GM15510 (cell line): ENCODE data around the gene MALRD1.

Experiments used
- POLR2A ChIP-seq: IDR thresholded peaks from 3 replicates; pipeline ENCODE4 v1.6.1; 2011; ENCODE audit warnings: borderline replicate concordance; ENCODE audit not compliant: insufficient read length; ENCODE audit errors: extremely low read depth

MALRD1 gene

DNA sequence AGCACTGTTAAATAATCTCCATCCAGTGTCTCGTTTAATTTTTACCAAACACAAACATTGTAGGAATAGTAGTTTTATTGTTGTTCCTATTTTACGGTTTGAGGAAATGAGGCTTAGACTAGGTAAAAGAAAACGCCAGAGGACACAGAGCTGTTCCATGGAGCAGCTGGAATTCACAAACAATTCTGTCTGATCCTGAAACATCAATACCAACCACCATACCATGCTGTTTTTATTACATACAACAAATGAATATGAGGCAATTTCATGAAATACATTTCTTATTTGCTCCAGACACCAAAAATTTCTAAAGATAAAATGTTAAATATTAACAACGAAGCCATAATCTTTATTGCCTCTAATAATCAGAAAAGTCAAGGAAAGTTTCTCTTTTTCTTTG, 9.4 kb downstream of the MALRD1 start:
- TF ChIP-seq POLR2A, result no peak

DNA sequence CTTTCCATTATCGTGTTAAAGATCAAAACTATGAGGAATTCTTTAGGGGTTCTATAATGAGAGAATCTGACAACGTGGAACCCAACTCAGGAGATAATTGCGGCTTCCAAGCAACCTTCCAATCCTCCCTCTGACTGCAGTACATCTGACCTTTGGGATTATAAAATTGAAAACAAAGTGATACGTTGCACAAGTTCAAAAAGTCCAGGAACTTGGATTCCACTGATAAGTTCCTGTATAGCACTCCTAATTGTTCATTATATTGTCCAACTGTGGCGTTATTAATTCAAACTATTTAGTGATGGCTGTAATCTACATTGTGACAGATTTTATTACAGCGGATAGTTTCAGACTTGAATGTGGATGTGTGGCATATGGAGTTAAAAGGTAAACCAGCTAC, 15.4 kb downstream of the MALRD1 start:
- no peak for TF ChIP-seq POLR2A

DNA sequence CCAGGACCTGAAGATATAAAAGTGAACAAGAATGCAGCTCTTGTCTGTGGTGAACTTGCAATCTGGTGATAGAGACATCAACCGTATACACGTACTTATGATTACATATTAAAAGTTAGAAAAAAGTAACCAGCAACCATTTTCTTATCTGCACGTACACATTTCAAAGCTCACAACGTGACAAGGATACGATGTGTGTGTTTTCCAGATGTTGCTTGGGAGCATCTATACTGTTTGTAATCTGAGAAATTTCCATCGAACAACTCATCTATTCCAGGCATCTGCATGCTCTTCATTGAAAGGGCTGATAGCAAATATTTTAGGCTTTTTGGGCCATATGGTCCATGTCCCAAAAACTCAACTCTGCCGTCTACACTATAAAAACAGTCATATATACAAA, 23.3 kb downstream of the MALRD1 start:
- TF ChIP-seq POLR2A, result no peak

DNA sequence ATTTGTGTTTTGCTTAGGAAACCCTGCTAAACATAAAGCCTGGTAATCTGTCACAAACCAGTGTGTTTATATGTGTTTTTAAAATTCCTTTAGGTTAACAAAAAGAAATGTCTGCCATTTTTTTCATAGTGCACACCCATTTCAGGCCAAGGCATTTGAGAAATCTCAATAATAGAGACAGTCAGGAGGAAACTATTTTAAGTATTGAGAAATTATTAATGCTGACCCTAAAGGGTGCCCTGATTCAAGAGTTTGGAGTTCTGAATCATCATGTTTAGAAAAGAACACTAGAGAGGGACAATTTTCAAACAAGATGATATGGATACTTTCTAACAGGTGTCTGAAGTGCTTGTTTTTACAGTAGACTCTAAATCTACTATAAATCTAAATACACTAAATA, 28.7 kb downstream of the MALRD1 start:
- TF ChIP-seq POLR2A, result no peak

DNA sequence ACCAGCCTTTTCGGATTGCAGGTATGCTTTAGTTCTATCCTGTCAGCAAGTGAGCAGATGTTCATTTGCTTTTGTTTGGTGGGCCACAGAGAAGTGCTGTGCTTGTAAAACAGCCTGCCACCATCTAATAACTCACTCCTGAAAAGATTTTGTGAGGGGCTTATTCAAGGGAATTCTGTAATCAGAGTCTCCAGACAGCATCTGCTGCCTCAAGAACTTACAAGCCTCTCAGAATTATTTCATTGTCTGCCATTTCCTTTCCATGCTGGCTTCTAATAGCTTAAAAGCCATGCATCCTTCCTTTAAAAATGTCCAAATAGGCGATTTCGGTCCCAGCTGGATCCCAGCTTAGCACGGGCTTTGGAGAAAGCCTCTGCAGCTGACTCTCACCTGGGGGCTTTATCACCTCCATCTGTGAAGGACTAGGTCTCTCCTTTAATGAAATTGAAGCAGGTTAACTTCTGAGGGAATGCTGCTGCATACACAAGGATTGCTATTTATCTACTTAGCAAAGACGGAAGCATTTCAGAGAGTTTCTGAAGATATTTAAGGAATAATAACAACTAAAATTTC, 48.0 kb downstream of the MALRD1 start:
- no peak for TF ChIP-seq POLR2A

DNA sequence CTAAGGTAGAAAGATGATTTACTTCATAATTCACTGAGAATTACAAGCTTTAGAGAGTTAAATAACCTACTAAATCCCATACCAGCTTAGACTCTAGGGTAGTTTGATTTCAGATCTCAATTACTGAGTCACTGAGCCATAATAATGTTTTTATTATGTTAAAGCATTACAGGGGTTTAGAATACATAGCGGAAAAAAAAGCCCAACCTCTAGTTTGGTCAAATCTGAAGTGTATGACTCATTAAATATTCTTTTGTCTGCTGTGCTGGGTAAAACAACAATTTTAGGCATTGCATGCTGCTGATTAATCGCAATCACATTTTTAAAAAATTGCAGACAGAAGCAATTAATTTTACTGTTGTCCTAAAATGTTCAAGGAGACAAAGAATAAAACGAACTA, 48.5 kb downstream of the MALRD1 start:
- TF ChIP-seq POLR2A, result no peak

DNA sequence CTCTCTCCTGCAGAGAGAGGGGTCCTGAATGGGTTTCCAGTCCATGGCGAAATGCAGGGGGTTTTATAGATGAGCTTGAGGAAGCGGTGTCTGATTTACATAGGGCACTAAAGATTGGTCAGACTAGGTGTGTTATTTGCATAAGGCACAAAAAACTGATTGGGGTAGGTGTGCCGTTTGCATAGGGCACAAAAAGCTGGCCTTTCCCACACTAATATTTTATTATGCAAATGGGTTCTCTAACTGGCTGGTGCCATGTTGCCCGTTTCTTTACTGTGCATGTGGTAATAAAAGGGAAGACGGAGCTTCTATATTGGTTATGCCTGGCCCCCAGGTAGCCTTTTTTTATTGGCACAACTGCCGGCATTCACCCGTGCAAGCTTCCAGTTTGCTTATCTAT, 50.2 kb downstream of the MALRD1 start:
- no peak for TF ChIP-seq POLR2A

DNA sequence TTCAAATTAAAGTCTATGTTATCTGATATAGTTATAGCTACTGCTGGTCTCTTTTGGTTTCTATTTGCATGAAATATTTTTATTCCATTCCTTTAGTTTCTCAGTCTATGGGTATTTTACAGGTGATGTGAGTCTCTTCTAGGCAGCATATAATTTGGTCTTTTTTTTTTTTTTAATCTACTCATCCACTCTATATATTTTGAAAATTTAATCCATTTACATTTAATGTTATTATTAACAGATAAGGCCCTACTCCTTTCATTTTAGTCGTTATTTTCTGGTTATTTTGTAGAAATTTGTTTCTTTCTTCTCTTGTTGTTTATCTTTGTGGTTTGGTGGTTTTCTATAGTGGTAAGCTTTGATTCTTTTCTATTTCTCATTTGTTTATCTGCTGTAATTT, 58.8 kb downstream of the MALRD1 start:
- TF ChIP-seq POLR2A, result no peak

DNA sequence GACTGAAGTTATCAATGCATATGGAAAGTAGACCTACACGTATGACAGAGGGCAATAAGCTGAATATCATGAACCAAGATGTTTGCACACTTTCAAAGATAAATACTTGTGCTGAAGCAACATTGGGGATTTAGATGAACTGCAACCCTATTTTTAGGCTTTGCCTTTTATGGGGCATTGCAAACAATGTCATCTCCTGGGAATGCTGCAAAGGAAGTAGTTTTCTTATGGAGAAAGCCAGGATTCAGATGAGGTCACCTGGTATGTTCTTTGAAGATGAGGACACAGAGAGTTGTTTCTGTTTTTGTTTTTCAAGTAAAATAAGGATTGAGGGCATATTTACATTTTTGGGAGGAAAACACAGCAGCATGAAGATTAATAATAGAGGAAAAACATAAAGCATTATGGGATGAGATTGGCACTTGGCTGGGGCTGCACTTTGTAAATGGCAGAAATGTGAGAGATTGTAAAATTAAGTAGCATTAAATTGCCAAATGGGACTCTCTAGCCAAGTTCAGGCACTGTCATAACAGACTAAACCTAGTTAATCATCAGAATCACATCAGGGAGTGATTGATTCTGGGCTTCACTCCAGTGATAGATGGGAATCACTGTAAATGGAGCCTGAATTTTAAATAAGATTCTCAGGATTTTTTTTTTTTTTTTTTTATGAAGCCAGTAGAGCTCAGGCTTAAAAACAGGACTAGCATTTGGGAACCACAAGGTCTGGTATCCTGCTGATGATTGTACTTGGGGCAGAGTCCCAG, 63.1 kb downstream of the MALRD1 start:
- TF ChIP-seq POLR2A, result no peak

DNA sequence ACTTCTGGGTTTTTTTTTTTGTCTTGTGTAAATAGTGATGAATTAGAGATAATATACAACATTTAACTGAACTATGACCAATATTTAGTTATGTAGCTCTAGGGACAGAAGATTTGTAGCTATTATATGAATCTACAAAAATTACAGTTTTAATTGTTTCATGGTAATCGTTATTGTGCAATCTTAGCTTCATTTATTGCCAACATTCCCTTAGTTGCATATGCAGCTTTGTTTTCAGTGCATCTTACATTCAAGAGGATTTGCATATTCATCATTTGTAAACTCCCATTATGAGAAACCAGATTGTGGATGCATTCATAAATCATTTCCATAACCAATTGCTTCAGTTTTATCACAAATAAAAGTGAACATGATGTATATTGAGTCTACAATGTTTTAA, 68.8 kb downstream of the MALRD1 start:
- no peak for TF ChIP-seq POLR2A

DNA sequence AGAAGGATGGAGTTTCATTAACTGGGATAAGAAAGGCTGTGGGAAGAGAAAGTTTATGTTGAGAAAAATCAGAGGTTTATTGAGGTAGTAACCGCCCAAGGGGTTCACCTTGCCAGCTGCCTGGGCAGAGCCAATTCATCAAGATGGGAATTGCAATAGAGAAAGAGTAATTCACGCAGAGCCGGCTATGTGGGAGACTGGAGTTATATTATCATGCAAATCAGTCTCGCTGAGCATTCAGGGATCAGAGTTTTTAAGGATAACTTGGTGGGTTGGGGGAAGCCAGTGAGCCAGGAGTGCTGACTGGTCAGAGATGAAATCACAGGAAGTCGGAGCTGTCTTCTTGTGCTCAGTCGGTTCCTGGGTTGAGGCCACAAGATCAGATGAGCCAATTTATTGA, 70.6 kb downstream of the MALRD1 start:
- TF ChIP-seq POLR2A, result no peak

DNA sequence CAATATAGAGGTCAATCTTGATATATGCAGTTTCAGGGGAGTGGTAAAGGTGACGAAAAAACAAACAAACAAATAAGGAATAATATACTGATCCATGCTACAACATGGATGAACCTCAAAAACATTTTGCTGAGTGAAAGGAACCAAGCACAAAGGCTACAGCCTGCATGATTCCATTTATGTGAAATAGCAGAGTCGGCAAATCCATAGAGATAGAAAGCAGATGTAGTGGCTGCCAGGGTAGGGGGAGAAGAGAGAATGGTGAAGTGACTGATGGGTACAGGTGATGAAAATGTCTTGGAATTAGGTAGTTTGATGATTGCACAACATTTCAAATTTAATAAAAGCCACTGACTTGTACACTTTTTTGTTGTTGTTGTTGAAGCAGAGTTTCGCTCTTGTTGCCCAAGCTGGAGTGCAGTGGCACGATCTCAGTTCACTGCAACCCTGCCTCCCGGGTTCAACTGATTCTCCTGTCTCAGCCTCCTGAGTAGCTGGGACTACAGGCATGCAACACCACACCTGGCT, 71.8 kb downstream of the MALRD1 start:
- no peak for TF ChIP-seq POLR2A

DNA sequence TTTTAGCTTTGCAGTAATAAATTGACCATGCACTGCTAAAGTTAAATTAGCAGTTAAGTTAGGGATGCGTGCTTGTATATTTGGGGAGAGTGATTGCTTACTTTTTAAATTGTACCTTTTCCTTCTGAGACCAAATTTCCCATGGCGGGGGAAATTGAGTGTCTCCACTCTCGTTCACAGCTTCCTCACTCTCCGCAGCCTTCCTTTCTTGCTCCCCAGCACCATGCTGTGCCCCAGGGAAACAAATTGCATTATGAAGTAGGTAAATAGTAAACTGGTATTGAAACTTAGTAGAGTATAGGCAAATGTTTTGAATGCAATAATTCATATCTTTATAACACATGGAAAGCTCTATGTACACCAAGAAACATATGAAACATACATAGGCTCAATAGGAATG, 85.4 kb downstream of the MALRD1 start:
- TF ChIP-seq POLR2A, result no peak

DNA sequence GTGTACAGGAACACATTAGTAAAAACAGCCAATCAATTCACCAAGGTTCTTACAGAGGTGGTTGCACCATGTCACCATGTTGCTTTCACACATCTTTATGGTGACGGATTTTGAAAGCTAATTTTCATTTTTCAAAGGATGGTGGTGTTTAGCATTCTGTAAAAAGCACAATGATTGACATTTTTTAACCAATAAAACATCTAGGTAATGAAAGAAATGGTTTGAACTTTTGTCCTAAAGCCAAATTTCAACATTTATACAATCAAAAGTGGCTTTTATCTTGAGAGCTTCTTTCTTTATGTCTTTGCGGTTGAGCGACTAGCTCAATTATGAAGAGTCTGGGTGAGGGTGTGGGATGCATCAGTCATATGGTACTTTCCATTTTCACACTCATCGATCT, 94.4 kb downstream of the MALRD1 start:
- TF ChIP-seq POLR2A, result no peak

DNA sequence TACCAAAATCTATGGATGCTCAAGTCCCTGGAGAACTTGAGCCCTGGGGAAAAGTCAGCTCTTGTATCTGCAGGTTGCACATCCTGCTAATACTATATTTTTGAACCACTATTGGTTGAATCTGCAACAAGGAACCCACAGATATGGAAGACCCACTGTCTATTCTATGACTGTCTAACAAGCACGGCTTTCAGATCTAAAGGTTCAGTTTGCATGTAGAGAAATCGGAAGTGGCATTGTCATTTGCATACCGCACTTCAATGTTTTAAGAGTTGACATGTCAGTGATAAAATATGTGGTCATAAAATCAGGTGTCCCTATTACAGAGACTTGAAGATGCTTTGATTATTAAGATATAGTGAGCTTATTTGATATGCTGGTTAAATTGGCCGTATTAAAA, 95.6 kb downstream of the MALRD1 start:
- no peak for TF ChIP-seq POLR2A

DNA sequence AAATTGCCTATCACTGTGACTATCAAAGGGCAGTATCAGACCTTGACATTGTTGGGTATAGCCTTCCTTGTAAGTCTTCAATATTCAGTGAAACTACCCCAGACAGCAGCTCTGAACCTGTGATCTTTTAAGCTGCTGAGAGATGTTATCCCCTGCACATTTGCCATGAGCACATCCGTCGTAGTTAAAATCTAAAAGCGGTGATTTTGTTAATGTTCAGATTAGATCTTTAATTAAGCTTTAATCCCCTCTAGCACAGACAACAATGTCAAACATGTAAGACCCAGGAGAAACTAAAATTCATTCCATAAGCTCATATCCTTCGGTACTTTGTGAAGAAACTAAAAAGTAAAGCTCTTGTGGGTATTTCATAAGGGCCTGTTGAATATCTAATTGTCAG, 105.8 kb downstream of the MALRD1 start:
- TF ChIP-seq POLR2A, result no peak
